NCI-H1436 (cell line): ENCODE data around the gene FBXL17.
A peak's percentile ranks its signal among the peaks of the same experiment; 100 is the strongest.

Experiments used
- DNase-seq: peaks from one replicate; lab custom pipeline; 2025; lab: John Stamatoyannopoulos, UW

FBXL17 gene

GRCh38 chr5:108149369-108149768, 232.5 kb downstream of the FBXL17 start:
- DNase-seq, result no peak

- DNase-seq, result no peak
Measured at GRCh38 chr5:108148715-108149139, 233.2 kb downstream of the FBXL17 start.

- no peak for DNase-seq
Measured at GRCh38 chr5:108146222-108146621, 235.7 kb downstream of the FBXL17 start.

- DNase-seq, result no peak
Measured at GRCh38 chr5:108145351-108145750, 236.5 kb downstream of the FBXL17 start.

DNA sequence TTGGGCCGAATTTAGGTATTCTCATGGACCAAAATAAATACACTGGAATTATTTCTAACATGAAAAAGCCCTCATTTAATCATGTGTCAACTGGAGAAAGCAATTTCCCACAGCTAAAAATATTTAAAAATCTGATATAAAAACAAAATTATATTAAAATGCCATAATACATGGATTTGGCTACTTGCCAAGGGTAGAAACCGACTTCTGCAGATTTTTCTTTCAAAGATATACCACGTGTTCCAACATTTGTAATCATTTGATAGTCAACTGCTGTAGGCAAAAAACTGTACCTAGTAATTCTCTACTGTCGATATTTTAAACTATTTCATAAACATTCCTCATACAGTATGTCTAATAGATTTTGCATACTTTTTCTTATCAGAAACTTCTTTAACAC, 237.6 kb downstream of the FBXL17 start:
- no peak for DNase-seq

GRCh38 chr5:108143581-108143980, 238.3 kb downstream of the FBXL17 start:
- no peak for DNase-seq

DNA sequence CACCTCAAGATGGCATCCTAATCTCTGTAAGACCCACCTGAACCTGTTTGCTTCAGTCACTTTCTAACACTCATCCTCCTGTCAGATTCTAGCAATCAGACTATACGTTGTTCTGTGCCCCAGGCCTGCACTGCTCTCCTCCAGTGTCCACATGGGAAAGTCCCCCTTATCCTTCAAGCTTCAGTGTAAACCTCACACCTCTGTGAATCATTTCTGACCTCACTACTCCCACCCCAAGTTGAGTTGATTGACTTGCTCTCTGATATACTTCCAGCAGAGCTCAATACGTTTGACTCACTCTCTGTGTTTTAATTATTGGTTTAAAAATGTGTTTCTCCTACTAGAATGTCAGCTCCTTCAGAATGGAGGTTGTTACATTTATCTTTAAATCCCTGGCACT, 240.2 kb downstream of the FBXL17 start:
- DNase-seq, result no peak

DNA sequence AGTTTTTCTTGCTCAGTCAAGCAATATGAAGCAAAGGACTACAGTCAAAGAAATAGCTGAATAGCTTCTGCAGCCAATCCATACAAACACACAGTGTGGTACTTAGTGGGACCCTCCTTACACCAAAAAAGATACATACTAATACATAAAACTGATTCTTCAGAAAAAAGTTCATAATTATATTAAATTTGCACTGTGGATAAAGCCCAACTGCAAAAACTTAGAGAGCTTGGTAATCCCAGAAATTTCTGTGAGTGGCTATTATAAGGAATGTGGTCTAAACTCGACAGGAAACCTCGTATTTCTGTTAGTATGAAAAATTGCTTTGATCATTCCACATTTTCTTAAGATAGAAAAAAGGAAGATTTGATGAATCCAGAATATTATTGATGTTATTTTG, 245.4 kb downstream of the FBXL17 start:
- DNase-seq, result no peak

- DNase-seq, result no peak
Measured at GRCh38 chr5:108129129-108129528, 252.8 kb downstream of the FBXL17 start.

DNA sequence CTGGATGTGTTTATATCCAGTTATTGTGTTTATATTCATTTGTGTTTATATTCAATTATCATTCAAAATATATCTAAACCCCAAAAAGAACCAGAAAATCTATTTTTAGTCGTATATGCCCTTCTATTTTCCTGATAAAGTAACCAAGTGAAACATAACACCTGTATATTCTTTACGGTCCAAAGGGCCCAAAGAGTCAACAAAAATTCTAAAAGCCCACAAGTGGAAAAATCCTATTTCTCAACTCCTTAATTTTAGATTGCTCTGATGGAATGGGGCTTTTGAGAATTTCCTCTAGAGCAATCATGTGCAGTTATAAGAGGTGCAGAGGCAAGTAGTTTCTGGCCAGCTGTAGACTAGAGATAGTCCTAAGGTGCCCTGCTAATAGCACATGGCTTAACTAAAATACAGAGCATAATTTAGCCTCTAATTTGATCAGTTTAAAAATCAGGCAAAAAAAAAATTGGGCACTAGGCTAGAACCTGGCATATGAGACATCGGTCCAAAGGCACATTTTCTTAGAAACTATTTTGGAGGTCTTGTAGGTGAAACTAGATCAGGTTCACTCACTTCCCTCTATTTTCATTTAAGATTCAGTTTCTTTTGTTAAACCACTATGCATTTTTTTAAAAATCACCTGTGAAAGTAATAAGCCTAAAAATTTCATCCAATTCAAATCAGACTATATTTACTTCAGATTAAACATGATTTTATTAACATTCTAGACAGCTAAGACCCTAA, 256.0 kb downstream of the FBXL17 start:
- no peak for DNase-seq

- DNase-seq, result no peak
Measured at GRCh38 chr5:108124596-108124995, 257.3 kb downstream of the FBXL17 start.

- no peak for DNase-seq
Measured at GRCh38 chr5:108122702-108123101, 259.2 kb downstream of the FBXL17 start.

GRCh38 chr5:108118813-108119514, 262.9 kb downstream of the FBXL17 start:
- no peak for DNase-seq

DNA sequence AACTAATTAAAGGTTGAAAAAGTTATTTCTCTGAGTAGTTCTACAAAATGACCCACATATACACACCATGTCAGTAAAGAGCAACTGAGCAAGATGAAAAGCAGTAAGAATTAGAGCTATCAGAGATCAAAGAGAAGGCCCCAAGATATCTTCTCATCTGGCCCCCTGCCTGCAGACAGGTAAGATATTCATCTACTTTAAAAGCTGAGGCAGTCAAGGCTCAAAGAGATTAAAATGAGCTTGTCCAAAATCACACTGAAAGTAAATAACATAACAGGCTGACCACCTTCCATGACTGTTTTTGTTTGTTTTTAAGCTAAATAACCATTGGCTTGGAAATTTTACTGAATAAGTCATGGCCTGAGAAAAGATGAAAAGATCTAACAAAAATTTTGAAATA, 266.2 kb downstream of the FBXL17 start:
- no peak for DNase-seq

- no peak for DNase-seq
Measured at GRCh38 chr5:108113950-108114349, 267.9 kb downstream of the FBXL17 start.

DNA sequence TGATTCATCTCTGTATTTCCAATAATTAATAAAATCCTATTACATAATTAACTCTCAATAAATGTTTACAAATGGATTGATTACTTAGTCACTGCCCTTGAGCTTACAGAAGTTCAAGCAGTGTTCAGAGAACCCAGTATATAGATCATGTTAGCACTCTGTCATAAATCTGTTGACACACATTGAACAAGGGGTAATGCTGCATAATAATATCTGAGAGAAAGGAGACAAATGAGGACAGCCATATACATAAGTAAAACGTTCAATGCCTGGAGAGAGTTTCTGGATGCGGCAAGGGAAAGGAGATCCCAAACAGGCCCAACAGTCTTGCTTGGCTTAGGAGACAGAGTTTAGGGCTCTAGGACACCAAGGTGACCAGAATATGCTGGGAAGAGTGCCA, 270.2 kb downstream of the FBXL17 start:
- no peak for DNase-seq

DNA sequence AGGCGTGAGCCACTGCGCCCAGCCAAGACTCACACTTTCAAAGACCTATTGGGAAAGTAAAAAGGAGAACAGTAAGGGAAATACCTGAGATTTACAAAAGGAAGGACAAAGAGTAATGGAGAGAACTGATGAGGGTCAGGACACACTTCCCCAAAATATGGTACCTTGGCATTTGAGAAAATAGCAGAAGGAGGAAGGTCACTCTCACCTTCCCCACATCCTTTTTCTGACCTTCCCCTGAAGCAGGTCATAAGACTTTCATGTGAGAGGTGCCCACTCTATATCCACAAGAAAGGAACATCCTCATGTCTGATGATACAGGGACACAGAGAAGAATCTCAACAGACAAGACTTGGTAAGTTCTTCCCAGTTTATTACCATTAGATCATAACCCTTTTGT, 272.8 kb downstream of the FBXL17 start:
- no peak for DNase-seq

- no peak for DNase-seq
Measured at GRCh38 chr5:108104448-108104847, 277.4 kb downstream of the FBXL17 start.

- DNase-seq, result no peak
Measured at GRCh38 chr5:108102463-108102862, 279.4 kb downstream of the FBXL17 start.

DNA sequence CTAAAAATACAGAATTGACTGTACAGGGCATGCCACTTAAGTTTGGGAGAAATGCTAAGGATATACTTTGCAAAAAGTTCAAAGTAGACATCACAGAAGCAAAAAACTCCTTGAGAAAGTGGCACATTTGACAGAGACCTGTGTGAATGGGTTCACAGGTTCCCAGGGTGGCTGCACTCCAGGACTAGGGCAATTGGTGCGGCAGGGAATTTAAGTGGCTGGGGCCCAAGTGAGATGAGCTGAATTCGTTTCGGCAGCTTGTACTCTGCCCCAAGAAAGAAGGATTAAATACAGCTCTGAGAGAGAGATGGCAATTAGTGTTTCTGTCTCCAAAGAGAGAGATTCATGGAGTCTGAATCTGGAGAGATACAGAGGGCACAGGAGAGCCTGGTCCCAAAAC, 280.1 kb downstream of the FBXL17 start:
- no peak for DNase-seq

DNA sequence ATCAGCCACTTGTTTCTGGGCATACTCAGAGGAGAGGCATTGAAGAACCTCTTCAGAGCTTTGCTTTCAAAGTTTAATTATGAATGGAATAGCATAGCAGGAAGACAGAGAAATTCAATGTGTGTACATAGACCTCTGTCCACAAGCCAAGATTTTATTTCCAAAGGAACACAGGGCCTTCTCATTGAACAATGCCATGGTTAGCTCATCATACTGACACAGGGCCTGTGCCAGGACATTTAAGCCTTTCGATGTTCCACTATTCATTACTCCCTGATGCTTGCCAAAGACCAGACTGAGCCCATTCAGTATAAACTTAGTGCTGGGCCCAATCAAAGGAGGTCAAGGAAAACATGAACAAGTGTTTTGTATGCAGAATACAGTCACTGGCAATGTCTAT, 280.8 kb downstream of the FBXL17 start:
- DNase-seq, result no peak

DNA sequence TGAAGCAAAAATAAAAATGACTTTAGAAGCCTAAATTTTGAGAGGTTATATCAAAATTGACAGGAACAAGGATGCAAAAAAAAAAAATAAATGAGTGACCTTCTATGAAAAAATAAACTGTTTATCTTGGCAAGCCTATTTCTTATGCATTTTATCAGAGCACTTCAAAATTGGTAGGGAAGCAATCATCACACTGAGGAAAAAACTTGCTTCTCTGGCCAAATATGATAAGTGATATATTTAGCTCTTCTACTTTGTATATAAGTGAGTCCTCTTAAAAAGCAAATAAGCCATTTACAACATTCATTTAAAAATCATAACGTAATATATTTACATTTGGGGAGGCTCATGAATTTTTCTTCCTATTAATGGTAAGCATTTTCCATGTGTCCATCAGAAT, 287.1 kb downstream of the FBXL17 start:
- DNase-seq, result no peak

- DNase-seq, result peak; percentile 17
Measured at GRCh38 chr5:108093186-108093585, 288.7 kb downstream of the FBXL17 start.

DNA sequence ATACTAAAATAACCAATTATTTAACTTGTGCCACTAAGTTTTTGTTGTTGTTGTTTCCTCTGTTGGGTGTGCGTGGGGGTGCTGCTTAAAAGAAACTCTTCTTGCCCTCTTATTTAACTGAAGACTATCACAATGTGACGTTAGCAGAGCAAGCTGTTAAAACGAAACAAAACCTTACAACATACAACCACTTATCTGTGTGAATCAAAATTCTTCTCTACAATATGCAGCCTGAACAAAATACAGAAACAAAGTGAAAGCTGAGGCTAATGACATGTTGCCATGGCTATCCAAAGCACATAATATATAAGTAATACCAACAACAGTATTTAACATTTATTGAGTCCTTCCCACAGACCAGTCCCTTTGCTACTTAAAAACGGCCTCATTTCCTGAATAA, 291.0 kb downstream of the FBXL17 start:
- no peak for DNase-seq
